Transverse colon (tissue), 3 donors: ENCODE results near the gene BIN2.

Source experiments
- CTCF ChIP-seq, 5 experiments: fragments of 200-600 bp in 3 of 5; fragments of 450-650 bp in 2 of 5; sonication (generic) in 3 of 5; IDR thresholded peaks; 1 replicate in 2 of 5; 2 replicates in 3 of 5; pipeline ENCODE4 v1.5.1; 2016 to 2017; ENCODE audit warnings: antibody characterized with exemption in 5 of 5, inconsistent platforms in 3 of 5, mild to moderate bottlenecking in 2 of 5, moderate library complexity in 1 of 5
- POLR2A ChIP-seq: fragments of 450-650 bp; IDR thresholded peaks from one replicate; pipeline ENCODE4 v1.6.1; 2016; ENCODE audit warnings: antibody characterized with exemption, mild to moderate bottlenecking, moderate library complexity

- TF ChIP-seq CTCF (IDR thresholded peaks at IDR 0.05) = no peak
- TF ChIP-seq POLR2A = no peak
Measured at GRCh38 chr12:51343201-51343600, 19.2 kb upstream of the BIN2 start.
